Transverse colon (tissue), 4 donors: ENCODE data around the gene GMDS. TPM values are rescaled to one million over a fixed set of nuclear protein-coding genes. Genes with fewer than 3 reads are reported as not detected.

Experiments
- DNase-seq: peaks from one replicate; pipeline ENCODE4 v3.0.0-alpha.2; 2019
- H3K27ac ChIP-seq, 4 donors: fragments of 200-600 bp; sonication (generic); 2 replicates each; pipeline ENCODE4 v1.5.1; 2016 to 2018; ENCODE audit warnings: inconsistent platforms in 4 of 4
- H3K27me3 ChIP-seq: fragments of 200-600 bp; sonication (generic); 2 replicates; pipeline ENCODE4 v1.5.1; 2017; ENCODE audit warnings: inconsistent platforms
- H3K36me3 ChIP-seq, 4 donors: fragments of 200-600 bp; sonication (generic); 2 replicates each; pipeline ENCODE4 v1.5.1; 2017 to 2019; ENCODE audit warnings: inconsistent platforms in 4 of 4
- H3K4me1 ChIP-seq, 4 donors: fragments of 200-600 bp; sonication (generic); 2 replicates each; pipeline ENCODE4 v1.5.1; 2017 to 2020; ENCODE audit warnings: inconsistent platforms in 4 of 4
- H3K4me3 ChIP-seq, 4 donors: fragments of 200-600 bp; sonication (generic); 1 replicate in 1 of 4; 2 replicates in 3 of 4; pipeline versions ENCODE4 v1.5.1 to v1.6.1; 2017 to 2019; ENCODE audit warnings: inconsistent platforms in 4 of 4
- H3K9me3 ChIP-seq, 2 donors: fragments of 200-600 bp; sonication (generic); 2 replicates each; pipeline ENCODE4 v1.5.1; 2017 to 2019; ENCODE audit warnings: inconsistent platforms in 2 of 2
- EP300 ChIP-seq: sonication (generic); formaldehyde crosslinking; IDR thresholded peaks from one replicate; pipeline ENCODE4 v1.6.1; 2017; ENCODE audit warnings: antibody characterized with exemption, low read depth
- POLR2A ChIP-seq: fragments of 450-650 bp; IDR thresholded peaks from one replicate; pipeline ENCODE4 v1.6.1; 2016; ENCODE audit warnings: antibody characterized with exemption, mild to moderate bottlenecking, moderate library complexity
- POLR2AphosphoS5 ChIP-seq, 3 donors: sonication (generic); formaldehyde crosslinking; IDR thresholded peaks; one replicate each; pipeline ENCODE4 v1.6.1; 2016; ENCODE audit warnings: antibody characterized with exemption in 3 of 3
- WGBS, 2 donors: methylation state at CpG; one replicate each; pipeline ENCODE4 v1.1.5; 2018; ENCODE audit warnings: low coverage in 1 of 2; 5-methylcytosine and 5-hydroxymethylcytosine counted together
- in situ Hi-C, 4 donors: fragments of 200-750 bp; cut with MboI; loops; one replicate each; pipeline versions ENCODE4 v1.15.0 to v1.15.1; 2017; ENCODE audit warnings: low sequenced_read_pairs in 3 of 4, low pct_ligation_motif_present in 1 of 4, low pct_unique_long_range_greater_than_20kb in 1 of 4
- intact Hi-C: fragments of 100-400 bp; cut with DNase I; formaldehyde crosslinking; loops from one replicate; pipeline ENCODE4 v1.15.1; 2023; ENCODE audit warnings: low total_unique reads
- total RNA-seq, 4 donors: library from RNA; depleted of rRNA; stranded (reverse); fragments of >200 nt; gene quantifications; one replicate each; pipeline ENCODE4 v1.1.0, GENCODE V29; 2016
- TF ChIP-seq, protein P1 (sequence below), 5 experiments: fragments of 200-600 bp in 3 of 5; fragments of 450-650 bp in 2 of 5; sonication (generic) in 3 of 5; IDR thresholded peaks; 1 replicate in 2 of 5; 2 replicates in 3 of 5; pipeline ENCODE4 v1.5.1; 2016 to 2017; ENCODE audit warnings: antibody characterized with exemption in 5 of 5, inconsistent platforms in 3 of 5, mild to moderate bottlenecking in 2 of 5, moderate library complexity in 1 of 5

Gene GMDS
- total RNA-seq, 4 donors from 2014 or later = 66.2 to 546 (median 102) TPM

DNA sequence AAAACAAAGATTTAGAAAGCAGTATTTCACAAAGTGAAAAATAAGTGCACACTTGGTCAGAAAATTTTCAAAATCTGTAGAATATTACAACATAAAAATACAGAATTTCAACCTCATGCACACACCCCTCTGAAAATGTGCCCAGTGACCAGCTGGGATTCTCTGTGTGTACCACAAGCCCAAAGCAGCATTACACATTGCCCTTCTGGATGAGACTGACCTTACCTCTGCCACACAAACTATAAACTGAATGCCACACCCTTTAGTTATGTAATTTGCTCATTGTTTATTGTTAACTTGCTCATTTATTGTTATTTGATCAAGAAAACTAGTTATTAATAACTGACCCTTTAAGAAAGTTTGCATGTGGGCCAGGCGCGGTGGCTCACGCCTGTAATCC lies 332.7 kb downstream of the GMDS start:
- 92% methylated on average over 3 of the region's 3 CpGs; no CpG with 5 or more reads in 1 of the 2 donors for WGBS, 2 donors
- H3K4me3 ChIP-seq = no peak overlapping the region
- intact Hi-C loops (no loop called here), in situ Hi-C loops (no loop called here)
- DNase-seq = no peak
- no peak overlapping the region for H3K27ac ChIP-seq
- H3K4me1 ChIP-seq = no peaks in the 10 kb centered on the region
- H3K9me3 ChIP-seq = no peaks in the 10 kb centered on the region
- no peak for TF ChIP-seq POLR2A
- TF ChIP-seq, protein P1, sequence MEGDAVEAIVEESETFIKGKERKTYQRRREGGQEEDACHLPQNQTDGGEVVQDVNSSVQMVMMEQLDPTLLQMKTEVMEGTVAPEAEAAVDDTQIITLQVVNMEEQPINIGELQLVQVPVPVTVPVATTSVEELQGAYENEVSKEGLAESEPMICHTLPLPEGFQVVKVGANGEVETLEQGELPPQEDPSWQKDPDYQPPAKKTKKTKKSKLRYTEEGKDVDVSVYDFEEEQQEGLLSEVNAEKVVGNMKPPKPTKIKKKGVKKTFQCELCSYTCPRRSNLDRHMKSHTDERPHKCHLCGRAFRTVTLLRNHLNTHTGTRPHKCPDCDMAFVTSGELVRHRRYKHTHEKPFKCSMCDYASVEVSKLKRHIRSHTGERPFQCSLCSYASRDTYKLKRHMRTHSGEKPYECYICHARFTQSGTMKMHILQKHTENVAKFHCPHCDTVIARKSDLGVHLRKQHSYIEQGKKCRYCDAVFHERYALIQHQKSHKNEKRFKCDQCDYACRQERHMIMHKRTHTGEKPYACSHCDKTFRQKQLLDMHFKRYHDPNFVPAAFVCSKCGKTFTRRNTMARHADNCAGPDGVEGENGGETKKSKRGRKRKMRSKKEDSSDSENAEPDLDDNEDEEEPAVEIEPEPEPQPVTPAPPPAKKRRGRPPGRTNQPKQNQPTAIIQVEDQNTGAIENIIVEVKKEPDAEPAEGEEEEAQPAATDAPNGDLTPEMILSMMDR (IDR thresholded peaks at IDR 0.05) = no peak
- no peak for TF ChIP-seq EP300
- TF ChIP-seq POLR2AphosphoS5 (IDR thresholded peaks at IDR 0.05) = no peak
- H3K27me3 ChIP-seq = no peaks in the 10 kb centered on the region
- no peaks in the 10 kb centered on the region for H3K36me3 ChIP-seq

DNA sequence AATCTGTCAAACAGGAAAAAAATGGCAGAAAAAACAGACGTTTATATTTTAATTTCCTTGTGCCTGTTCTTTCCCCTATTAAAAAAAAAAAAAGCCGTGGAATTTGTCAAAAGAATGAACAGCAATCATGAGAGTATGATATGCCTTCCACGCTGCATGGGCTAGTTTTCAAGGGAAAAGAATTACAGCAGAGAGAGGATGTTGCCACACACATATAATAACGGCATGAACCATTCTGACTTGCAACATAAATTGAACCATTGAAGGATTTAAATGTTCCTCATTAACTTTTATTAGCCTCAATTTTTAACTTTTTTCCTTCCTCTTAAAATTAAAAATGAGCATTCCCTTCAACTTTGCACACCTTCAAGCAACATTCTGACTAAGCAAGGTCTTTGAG lies 333.9 kb downstream of the GMDS start:
- H3K27ac ChIP-seq = no peak overlapping the region
- H3K36me3 ChIP-seq = no peaks in the 10 kb centered on the region
- WGBS, 2 donors = 65 to 68% methylated on average over 4 of the region's 4 CpGs
- H3K4me1 ChIP-seq = no peaks in the 10 kb centered on the region
- no peak for DNase-seq
- in situ Hi-C loops = no loop called here
- intact Hi-C loops = no loop called here
- H3K27me3 ChIP-seq = no peaks in the 10 kb centered on the region
- H3K4me3 ChIP-seq = no peak overlapping the region
- no peaks in the 10 kb centered on the region for H3K9me3 ChIP-seq
- TF ChIP-seq POLR2A (no peak), EP300 (no peak), POLR2AphosphoS5 (IDR thresholded peaks at IDR 0.05) (no peak)
- TF ChIP-seq, protein P1 (IDR thresholded peaks at IDR 0.05) = no peak

DNA sequence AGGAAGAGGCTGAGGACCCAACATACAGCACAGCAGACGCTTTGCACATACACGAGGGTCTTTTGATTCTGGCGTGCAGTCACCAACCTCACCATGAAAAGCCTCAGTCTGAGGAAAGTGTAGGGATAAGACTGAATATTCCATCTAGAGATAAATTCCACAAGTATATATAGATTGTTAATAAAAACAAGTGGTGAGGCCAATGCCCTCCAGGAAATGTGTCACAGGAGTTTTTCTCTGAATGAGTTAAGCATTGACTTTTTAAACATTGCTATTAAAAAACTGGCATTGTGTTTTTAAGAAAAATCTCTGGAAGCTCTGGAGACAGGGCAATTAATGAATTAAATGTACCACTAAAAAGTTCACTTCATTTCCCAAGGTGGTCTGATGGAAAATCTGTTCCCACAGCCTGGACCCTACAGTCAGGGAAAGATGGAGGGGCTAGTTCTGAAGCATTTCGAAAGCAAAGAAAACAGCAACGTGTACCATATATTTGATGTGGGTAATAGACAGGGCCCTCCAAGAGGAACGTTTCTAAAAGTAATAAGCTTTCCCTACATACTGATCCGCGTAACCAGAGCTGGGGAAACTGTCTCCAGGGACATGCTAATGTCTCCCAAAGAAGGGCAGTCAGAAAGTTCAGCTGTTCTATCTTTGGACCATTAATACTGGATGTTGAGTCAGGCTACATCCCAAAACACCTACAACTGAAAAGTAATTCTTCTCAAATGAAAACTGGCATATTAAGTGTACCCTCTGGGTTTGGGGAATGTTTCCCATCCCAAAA lies 334.6 kb downstream of the GMDS start:
- no peaks in the 10 kb centered on the region for H3K9me3 ChIP-seq
- H3K27ac ChIP-seq = no peak overlapping the region
- in situ Hi-C loops = no loop called here
- 92 to 98% methylated on average over 8 of the region's 8 CpGs for WGBS, 2 donors
- intact Hi-C loops = no loop called here
- no peaks in the 10 kb centered on the region for H3K36me3 ChIP-seq
- no peaks in the 10 kb centered on the region for H3K27me3 ChIP-seq
- no peak for TF ChIP-seq EP300
- TF ChIP-seq, protein P1 (IDR thresholded peaks at IDR 0.05) = no peak
- no peak for TF ChIP-seq POLR2A
- TF ChIP-seq POLR2AphosphoS5 (IDR thresholded peaks at IDR 0.05) = no peak
- no peak overlapping the region for H3K4me3 ChIP-seq
- no peaks in the 10 kb centered on the region for H3K4me1 ChIP-seq
- no peak for DNase-seq

DNA sequence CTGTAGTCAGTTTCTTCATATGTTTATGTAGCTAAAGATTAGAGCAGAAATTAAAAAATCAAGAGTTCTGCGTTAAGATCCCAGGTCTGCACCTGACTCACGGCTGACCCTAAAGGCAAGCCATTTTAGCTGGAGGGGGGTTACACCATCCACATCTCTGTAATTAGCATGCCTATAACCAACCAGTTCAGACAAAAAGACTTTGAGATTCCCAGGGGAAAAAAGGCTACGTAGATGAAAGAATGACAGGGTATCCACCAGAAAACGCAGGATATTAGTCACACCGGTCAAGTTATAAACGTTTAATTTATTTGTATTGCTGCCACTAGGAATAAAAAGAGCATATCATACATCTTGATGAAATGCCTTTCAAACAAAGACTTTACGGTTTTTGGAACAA lies 336.6 kb downstream of the GMDS start:
- TF ChIP-seq EP300 (no peak), POLR2AphosphoS5 (IDR thresholded peaks at IDR 0.05) (no peak), POLR2A (no peak)
- TF ChIP-seq, protein P1 (IDR thresholded peaks at IDR 0.05) = no peak
- intact Hi-C loops = loop anchor here (1.0 kb wide), 1 partner anchor 35 kb away; no protein-coding TSS in a partner anchor
- H3K4me3 ChIP-seq = no peak overlapping the region
- H3K9me3 ChIP-seq = no peaks in the 10 kb centered on the region
- 88 to 89% methylated on average over 3 to 7 of the region's 7 CpGs for WGBS, 2 donors
- H3K36me3 ChIP-seq = no peaks in the 10 kb centered on the region
- no peaks in the 10 kb centered on the region for H3K27me3 ChIP-seq
- no peaks in the 10 kb centered on the region for H3K4me1 ChIP-seq
- DNase-seq = no peak
- no peak overlapping the region for H3K27ac ChIP-seq
- in situ Hi-C loops = no loop called here
